HG02852 (cell line): Measurements from ENCODE around the gene PLCD4.

Source experiments
- ATAC-seq: cut with Tn5 transposase; IDR thresholded peaks from one replicate; pipeline ENCODE4 v1.9.1; 2021; ENCODE audit warnings: mild to moderate bottlenecking, moderate library complexity; ENCODE audit not compliant: unreplicated experiment

PLCD4 gene

DNA sequence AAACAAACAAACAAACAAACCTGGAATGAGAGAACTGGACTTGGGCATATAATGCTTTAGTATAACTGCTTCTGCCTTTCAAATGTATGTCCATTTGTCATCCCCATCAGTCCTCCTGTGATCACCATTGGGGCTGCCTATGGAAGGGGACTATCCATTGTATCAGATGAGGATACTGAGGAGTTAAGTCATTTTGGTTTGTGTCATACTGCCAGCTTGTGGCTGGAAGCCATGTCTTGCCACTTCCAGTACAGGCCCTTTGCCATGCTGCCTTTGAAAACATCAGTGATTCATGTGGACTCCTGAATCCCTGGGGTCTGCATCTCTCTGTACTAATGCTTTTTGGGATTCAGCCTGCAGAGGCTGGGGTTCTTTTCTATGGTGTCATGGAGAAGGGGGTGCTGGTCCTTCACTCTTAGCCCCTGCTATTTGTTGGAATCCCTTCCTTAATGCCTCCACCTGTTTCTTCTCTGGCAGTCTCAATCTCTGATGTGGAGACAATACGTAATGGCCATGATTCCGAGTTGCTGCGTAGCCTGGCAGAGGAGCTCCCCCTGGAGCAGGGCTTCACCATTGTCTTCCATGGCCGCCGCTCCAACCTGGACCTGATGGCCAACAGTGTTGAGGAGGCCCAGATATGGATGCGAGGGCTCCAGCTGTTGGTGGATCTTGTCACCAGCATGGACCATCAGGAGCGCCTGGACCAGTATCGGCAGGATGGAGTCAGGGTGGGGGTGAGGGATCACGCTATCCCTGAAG lies 10.6 kb downstream of the PLCD4 start:
- no peak for ATAC-seq

DNA sequence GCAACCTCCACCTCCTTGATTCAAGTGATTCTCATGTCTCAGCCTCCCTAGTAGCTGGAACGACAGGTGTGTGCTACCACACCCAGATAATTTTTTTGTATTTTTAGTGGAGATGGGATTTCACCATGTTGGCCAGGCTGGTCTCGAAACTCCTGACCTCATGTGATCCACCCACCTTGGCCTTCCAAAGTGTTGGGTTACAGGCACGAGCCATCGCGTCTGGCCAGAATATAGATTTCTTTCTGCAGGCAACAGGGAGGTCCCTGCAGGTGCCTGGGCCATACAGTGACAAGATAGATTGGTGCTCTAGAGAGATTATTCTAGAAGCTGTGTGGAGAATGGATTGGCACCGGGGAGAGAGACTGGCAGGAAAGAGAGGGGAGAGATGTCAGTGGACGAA lies 13.3 kb downstream of the PLCD4 start:
- ATAC-seq, result no peak

DNA sequence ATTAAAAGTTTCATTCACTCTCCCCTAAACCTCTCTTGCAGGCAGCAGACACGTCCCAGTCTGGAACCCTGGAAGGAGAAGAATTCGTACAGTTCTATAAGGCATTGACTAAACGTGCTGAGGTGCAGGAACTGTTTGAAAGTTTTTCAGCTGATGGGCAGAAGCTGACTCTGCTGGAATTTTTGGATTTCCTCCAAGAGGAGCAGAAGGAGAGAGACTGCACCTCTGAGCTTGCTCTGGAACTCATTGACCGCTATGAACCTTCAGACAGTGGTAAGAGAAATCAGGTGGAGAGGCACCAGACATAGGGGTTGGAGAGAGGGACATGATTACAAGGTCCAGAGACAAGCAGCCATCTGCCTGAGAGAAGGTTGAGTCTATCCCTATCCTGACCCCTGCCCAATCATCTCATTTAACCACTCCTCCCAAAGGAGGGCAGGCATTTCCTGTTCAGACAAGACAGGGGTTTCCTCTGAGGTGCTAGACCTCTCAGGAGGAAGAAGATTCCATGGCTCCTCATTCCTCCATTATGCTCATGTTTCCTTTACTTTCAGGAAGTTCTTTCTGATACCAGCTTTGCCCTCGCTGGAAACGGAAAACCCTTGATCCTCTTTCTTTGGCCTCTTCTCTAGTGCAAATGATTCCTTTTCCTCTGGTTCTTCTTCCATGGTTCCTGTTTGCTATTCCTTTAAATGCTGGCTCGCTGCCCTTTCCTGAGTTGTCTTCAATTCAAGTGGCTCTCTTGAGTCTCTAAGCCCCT lies 15.1 kb downstream of the PLCD4 start:
- ATAC-seq, result no peak

DNA sequence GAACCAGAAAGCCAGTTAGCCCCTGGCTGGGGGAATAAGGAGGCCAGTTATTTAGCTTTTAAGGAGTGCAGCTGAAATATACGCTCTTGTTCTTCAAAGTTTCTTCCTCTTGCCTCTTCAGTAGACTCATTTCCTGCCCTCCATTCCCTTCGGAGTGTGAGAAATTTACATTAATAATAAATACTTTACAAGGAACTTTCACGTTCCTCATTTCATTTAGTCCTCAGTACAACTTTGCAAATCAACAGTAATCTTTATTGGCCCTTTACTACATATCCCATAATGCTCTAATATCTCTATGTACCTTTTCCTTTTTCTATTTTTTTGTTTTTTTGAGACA lies 15.6 kb downstream of the PLCD4 start:
- ATAC-seq, result no peak

- no peak for ATAC-seq
Observed at GRCh38 chr2:218626369-218626768, 18.7 kb downstream of the PLCD4 start.

GRCh38 chr2:218627939-218628338 lies 20.2 kb downstream of the PLCD4 start:
- no peak for ATAC-seq

- no peak for ATAC-seq
Observed at GRCh38 chr2:218631837-218632236, 24.1 kb downstream of the PLCD4 start.

DNA sequence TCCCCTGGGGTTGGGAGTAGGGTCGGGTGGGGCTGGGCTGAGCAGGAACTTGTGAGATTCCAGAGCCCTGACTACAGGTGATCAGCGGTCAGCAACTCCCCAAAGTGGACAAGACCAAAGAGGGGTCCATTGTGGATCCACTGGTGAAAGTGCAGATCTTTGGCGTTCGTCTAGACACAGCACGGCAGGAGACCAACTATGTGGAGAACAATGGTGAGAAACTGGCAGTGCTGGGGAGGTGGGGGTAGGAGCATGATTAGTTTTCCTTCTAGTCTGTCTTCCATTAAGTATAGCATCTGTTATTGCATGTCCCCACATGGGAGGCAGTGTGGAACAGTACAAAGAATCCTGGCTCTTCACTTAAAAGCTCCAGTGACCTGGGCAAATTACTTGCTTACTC lies 28.0 kb downstream of the PLCD4 start:
- no peak for ATAC-seq

- no peak for ATAC-seq
Observed at GRCh38 chr2:218638372-218638771, 30.7 kb downstream of the PLCD4 start.

DNA sequence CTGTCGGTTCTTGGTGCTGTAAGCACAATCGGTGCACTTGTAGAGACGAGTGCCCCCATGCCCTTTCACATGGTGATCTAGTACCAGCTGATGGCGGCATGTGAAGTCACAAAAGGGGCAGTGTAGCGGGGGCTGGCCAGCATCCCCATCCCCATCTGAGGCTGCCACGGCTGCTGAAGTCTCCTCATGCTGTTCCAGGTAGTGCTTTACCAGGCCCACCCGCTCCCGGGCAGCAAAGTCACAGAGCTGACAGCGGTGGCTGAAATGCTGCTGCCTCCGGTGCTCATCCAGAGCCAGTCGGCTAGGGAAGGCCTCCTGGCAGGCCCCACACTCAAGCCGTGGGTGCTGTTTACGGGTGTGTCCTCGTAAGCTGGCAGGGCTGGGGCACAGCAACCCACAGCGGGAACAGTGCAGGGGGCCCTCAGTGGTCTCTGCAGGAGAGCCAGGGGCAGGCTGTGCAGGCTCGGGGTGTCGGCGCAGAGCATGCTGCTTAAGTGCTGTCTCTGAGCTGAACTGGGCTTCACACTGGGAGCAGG lies 34.5 kb downstream of the PLCD4 start:
- no peak for ATAC-seq

- no peak for ATAC-seq
Observed at GRCh38 chr2:218642786-218643185, 35.1 kb downstream of the PLCD4 start.

- ATAC-seq, result no peak
Observed at GRCh38 chr2:218643751-218644310, 36.1 kb downstream of the PLCD4 start.

GRCh38 chr2:218644721-218645120 lies 37.0 kb downstream of the PLCD4 start:
- no peak for ATAC-seq

DNA sequence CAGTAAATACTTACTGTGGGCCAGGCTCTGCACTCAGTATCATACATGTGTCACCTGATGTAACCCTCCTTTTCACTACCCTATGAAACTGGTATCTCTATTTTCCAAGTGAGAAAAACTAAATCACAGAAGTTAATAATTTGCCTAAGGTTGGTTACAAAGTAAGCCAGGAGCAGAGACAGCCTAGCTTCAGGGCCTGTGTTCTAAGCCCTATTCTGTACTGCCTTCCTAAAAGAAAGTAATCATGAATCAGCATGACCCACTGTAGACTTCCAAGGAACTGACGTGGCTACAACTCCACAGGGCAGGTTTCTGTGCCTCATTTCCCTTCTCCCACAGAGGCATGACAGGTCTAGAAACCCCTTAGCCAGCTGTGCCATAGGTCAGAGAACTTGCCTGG lies 37.4 kb downstream of the PLCD4 start:
- ATAC-seq, result no peak

DNA sequence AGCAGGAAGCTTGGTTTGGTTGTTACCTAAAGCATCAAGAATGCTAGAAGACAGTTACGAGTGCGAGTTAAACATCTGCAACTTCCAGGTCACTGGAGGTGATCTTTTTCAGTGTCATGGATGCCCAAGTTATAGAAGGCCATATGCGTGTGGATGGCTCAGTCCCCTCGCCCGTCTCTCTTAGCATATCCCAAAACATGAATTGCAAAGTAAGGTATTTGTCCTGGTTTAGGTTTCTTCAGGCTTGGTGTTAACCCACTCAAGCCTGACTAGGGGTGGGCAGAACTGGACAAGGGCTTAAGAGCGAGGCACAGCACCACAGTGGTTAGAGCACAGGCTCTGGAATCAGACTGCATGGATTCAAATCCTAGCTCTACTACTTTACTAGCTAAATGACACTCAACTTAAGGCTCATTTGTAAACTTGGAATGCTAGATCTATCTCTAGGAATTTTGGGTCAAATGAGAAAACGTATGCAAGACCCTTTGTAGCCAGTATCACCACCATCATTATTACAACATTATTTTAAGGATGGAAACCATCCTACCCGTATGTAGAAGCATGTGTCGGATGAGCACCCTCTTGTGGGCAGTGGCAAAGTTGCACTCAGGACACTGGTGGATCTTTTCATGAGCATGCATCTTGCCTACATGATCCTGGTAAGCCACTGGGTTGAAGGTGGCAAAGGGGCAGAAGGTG lies 40.5 kb downstream of the PLCD4 start:
- ATAC-seq, result no peak

- no peak for ATAC-seq
Observed at GRCh38 chr2:218648787-218649100, 41.0 kb downstream of the PLCD4 start.

DNA sequence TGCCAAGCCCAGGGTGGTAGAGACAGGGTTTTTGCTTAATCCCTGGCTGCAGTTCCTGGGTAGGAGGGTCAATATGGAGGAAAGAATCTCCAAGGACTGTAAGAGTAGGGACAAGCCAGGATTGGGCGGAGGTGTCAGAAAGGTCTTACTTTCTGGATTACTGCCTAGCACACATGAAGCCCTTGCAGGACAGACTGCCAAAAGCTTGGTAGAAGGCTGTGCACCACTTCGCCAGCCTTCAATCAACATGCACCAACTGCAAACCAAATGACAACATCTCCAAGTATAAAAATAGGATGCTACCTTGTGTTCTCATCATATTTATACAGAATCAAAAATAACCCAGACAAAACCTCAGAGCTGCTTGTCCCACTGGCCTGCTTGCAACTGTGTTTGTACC lies 48.1 kb downstream of the PLCD4 start:
- ATAC-seq, result no peak

DNA sequence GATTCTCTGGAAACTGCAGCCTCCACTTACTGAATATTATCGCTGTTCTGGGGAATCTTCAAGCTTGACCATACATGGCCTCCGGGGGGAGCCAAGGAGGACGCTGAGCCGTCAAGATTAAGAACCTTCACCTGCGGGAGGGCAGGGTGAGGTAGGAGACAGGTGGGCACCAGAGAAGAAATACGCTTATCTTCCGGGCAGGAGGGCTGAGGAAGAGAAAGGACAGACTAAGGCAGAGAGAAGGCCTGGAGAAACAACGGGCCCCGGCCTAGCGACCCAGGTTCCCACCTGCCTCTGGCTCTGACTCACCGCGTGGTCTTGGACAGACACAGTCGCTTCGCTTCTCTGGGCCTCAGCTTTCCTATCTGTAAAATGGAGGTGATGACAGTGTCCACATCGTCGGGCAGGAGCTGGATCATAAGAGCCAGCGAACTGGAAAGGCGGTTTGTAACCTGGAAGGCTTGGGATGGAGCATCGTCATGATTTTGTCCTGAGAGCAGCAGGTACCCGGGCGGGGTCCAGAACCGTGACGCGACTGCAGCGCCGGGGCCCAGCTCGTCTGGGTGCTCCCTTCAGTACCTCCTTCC lies 51.1 kb downstream of the PLCD4 start:
- peak; percentile 39 for ATAC-seq

DNA sequence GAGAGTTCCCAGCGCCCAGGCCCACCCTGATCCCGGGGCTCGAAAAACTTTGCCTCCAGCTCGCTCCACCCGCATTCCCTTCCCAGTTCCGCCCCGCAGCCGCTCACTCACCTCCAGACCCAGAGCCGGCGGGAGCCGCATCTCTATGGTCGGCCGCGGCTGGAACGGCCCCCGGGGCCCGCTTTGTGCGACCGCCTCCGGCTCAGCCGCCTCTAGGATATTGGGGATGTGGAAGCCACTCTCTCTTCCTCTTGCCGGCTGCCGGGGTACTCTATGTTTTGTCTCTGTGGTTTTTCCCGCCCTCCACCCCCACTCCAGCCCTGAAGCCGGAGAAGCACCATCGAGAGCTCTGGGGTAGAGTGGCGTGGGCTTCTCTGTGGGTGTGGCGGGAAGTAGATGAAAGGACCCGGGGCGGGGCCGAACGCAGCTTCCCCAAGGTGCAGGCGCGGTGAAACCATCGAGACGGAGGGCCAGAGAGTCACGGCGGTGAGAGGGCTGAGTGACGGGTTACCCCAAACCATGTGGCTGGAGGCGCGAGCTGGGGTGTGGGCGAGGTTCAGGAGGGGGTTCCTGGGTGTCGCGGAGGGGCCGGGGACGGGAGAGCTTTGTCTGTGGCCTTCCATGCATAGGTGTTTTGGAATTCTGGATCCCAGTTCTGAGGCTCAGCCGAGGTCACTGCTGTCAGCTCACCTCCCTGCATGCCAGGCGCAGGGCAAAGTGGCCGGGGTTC lies 51.7 kb downstream of the PLCD4 start, which contains the start of the genes BCS1L and ZNF142:
Gene BCS1L (plus strand): TSS at position 426 of the 730 bp plus-strand sequence. CDS start 1,305 bp downstream, outside the sequence.
Gene ZNF142 (minus strand): TSS at position 366 of the 730 bp plus-strand sequence. CDS start 3,194 bp downstream, outside the sequence.
- peak; percentile 96 for ATAC-seq

- ATAC-seq, result no peak
Observed at GRCh38 chr2:218659988-218660358, 52.3 kb downstream of the PLCD4 start.
